GM12878 (cell line): ENCODE measurements around the gene VWA3B. TPM values are rescaled to one million over a fixed set of nuclear protein-coding genes. Genes with fewer than 3 reads are reported as not detected.

Source experiments
- ATAC-seq: fragments of 200-7000 bp; cut with Tn5 transposase; 3 replicates; pipeline ENCODE4 v1.9.1; 2020; ENCODE audit warnings: mild to moderate bottlenecking, moderate library complexity
- BruUV-seq: library from RNA; stranded (reverse); fragments of 400-500 nt; replicated peaks from 2 replicates; lab custom pipeline; 2021; lab: Mats Ljungman, UMichigan
- CTCF ChIA-PET: fragments of 300-600 bp; sonication (Branson Sonifier 250); formaldehyde crosslinking; extraction: SDS; loops from one replicate; lab custom pipeline; 2021; ENCODE audit warnings: inconsistent platforms; lab: Yijun Ruan, JAX
- POLR2A ChIA-PET: fragments of 350-600 bp; formaldehyde crosslinking; extraction: SDS; loops from one replicate; lab custom pipeline; 2021; ENCODE audit warnings: inconsistent platforms; lab: Charles Lee
- RAD21 ChIA-PET: fragments of 300-600 bp; sonication (Branson Sonifier 250); formaldehyde crosslinking; loops from one replicate; lab custom pipeline; 2023; ENCODE audit warnings: antibody characterized with exemption; ENCODE audit not compliant: unreplicated experiment; lab: Charles Lee
- SMC1A ChIA-PET: fragments of 300-600 bp; sonication (Branson Sonifier 250); formaldehyde crosslinking; loops from one replicate; lab custom pipeline; 2023; ENCODE audit not compliant: unreplicated experiment, uncharacterized antibody; lab: Charles Lee
- DNase-seq: peaks from one replicate; pipeline ENCODE4 v3.0.0-alpha.2; 2011; ENCODE audit warnings: low read depth, low spot score
- FAIRE-seq: peaks from 3 replicates; lab custom pipeline; 2011; peaks lifted over from hg19 to GRCh38; lab: Jason Lieb, UNC
- H2AFZ ChIP-seq: 2 replicates; pipeline ENCODE4 v1.6.0; 2011; ENCODE audit warnings: low read depth, low read length, control low read depth; ENCODE audit not compliant: control insufficient read depth
- H3K27ac ChIP-seq: 2 replicates; pipeline ENCODE4 v1.5.1; 2011; ENCODE audit warnings: control low read depth; ENCODE audit not compliant: control insufficient read depth, insufficient read depth
- H3K27me3 ChIP-seq, 2 experiments: replicated peaks in 1 of 2; 2 replicates each; pipeline versions ENCODE4 v1.6.0 to v1.6.1; 2011; ENCODE audit warnings: low read length in 1 of 2; ENCODE audit not compliant: control insufficient read depth in 2 of 2, insufficient read depth in 2 of 2
- H3K36me3 ChIP-seq, 2 experiments: 2 replicates each; pipeline ENCODE4 v1.5.1; 2011; ENCODE audit warnings: low read length in 1 of 2; ENCODE audit not compliant: control insufficient read depth in 2 of 2, insufficient read depth in 2 of 2
- H3K4me1 ChIP-seq: 2 replicates; pipeline ENCODE4 v1.6.1; 2011; ENCODE audit warnings: mild to moderate bottlenecking, low read length, moderate library complexity, mixed read lengths; ENCODE audit not compliant: control insufficient read depth, insufficient read depth
- H3K4me2 ChIP-seq: 2 replicates; pipeline ENCODE4 v1.6.0; 2011; ENCODE audit warnings: control low read depth; ENCODE audit not compliant: control insufficient read depth, insufficient read depth
- H3K4me3 ChIP-seq: fragments of 200-600 bp; sonication (generic); 2 replicates; pipeline ENCODE4 v1.5.1; 2016
- H3K79me2 ChIP-seq: 2 replicates; pipeline ENCODE4 v1.6.0; 2011; ENCODE audit warnings: low read length; ENCODE audit not compliant: control insufficient read depth, insufficient read depth
- H3K9ac ChIP-seq: 2 replicates; pipeline ENCODE4 v1.8.0; 2011; ENCODE audit warnings: low read length, control low read depth, mixed read lengths; ENCODE audit not compliant: control insufficient read depth, insufficient read depth
- H3K9me3 ChIP-seq: replicated peaks from 3 replicates; pipeline ENCODE4 v1.5.1; 2011; ENCODE audit warnings: mild to moderate bottlenecking, low read length; ENCODE audit not compliant: control insufficient read depth, insufficient read depth
- H4K20me1 ChIP-seq: 2 replicates; pipeline ENCODE4 v1.6.0; 2011; ENCODE audit not compliant: control insufficient read depth, insufficient read depth
- BCL11A ChIP-seq: IDR thresholded peaks from 2 replicates; pipeline ENCODE4 v1.6.1; 2011; ENCODE audit warnings: low read depth, low read length
- EGR1 ChIP-seq, 2 experiments: IDR thresholded peaks; 1 replicate in 1 of 2; 2 replicates in 1 of 2; pipeline ENCODE4 v1.6.1; 2011 to 2012; ENCODE audit warnings: low read depth in 2 of 2, low read length in 2 of 2, borderline replicate concordance in 1 of 2, mild to moderate bottlenecking in 1 of 2, moderate library complexity in 1 of 2
- FOXM1 ChIP-seq: IDR thresholded peaks from 2 replicates; pipeline ENCODE4 v1.6.1; 2012; ENCODE audit warnings: low read depth, mild to moderate bottlenecking, inconsistent platforms, low read length, moderate library complexity
- HDAC6 ChIP-seq: fragments of 200-600 bp; sonication (generic); IDR thresholded peaks from one replicate; pipeline ENCODE4 v1.8.0; 2017; ENCODE audit warnings: antibody characterized with exemption; ENCODE audit not compliant: unreplicated experiment
- JUND ChIP-seq: IDR thresholded peaks from 2 replicates; pipeline ENCODE4 v1.6.1; 2012; ENCODE audit warnings: low read depth, mild to moderate bottlenecking, low read length, improper control_type of control experiment, moderate library complexity
- MEF2B ChIP-seq: fragments of 450-650 bp; IDR thresholded peaks from 2 replicates; pipeline ENCODE4 v1.6.1; 2018; ENCODE audit warnings: mild to moderate bottlenecking, moderate library complexity; ENCODE audit not compliant: partially characterized antibody, poor library complexity, severe bottlenecking
- NBN ChIP-seq: fragments of 450-650 bp; IDR thresholded peaks from 2 replicates; pipeline ENCODE4 v1.6.1; 2016
- NR2C2 ChIP-seq: IDR thresholded peaks from 2 replicates; pipeline ENCODE4 v1.6.1; 2011; ENCODE audit warnings: borderline replicate concordance, low read depth; ENCODE audit not compliant: control insufficient read depth, insufficient read length
- SMAD1 ChIP-seq: fragments of 450-650 bp; IDR thresholded peaks from 2 replicates; pipeline ENCODE4 v1.6.1; 2018; ENCODE audit warnings: mild to moderate bottlenecking, low read depth; ENCODE audit not compliant: partially characterized antibody
- TARDBP ChIP-seq: IDR thresholded peaks from 2 replicates; pipeline ENCODE4 v1.6.1; 2016; ENCODE audit warnings: borderline replicate concordance
- ZSCAN29 ChIP-seq: fragments of 450-650 bp; IDR thresholded peaks from 2 replicates; pipeline ENCODE4 v1.6.1; 2017; ENCODE audit warnings: mild to moderate bottlenecking, moderate library complexity
- WGBS: methylation state at CpG from one replicate; pipeline ENCODE4 v1.1.6; 2016; ENCODE audit warnings: low lambda C conversion rate; ENCODE audit not compliant: insufficient replicate concordance, insufficient coverage; ENCODE audit errors: missing lambda C conversion rate; 5-methylcytosine and 5-hydroxymethylcytosine counted together
- in situ Hi-C: fragments of 300-500 bp; cut with MboI; formaldehyde crosslinking; loops from 9 replicates; pipeline ENCODE4 v1.14.3; 2018; ENCODE audit warnings: mixed read lengths
- intact Hi-C: fragments of 100-400 bp; cut with micrococcal nuclease; formaldehyde crosslinking; loops from one replicate; pipeline ENCODE4 v1.14.2; 2022; ENCODE audit not compliant: unreplicated experiment
- polyA plus RNA-seq, 11 experiments: library from polyadenylated mRNA; depleted of rRNA in 4 of 11; unstranded in 6 of 11; stranded (reverse) in 5 of 11; fragments of >200 nt; fragmentation: Nextera tagmentation in 4 of 11; fragmentation: Illumina TruSeq in 1 of 11; extraction: Ambion mirVana in 4 of 11; extraction: Trizol in 1 of 11; gene quantifications; 1 replicate in 1 of 11; 2 replicates in 10 of 11; pipeline versions ENCODE4 v1.2.1 to v1.2.3, GENCODE V29; 2011 to 2016; ENCODE audit warnings: inconsistent platforms in 2 of 11, missing spikeins in 2 of 11, low read depth in 1 of 11
- total RNA-seq, 4 experiments: library from RNA; depleted of rRNA in 3 of 4; stranded (reverse); fragments of >200 nt in 3 of 4; fragmentation: Illumina TruSeq in 1 of 4; extraction: Trizol in 1 of 4; gene quantifications; 2 replicates each; pipeline versions ENCODE4 v1.2.1 to v1.2.3, GENCODE V29; 2013 to 2021
- TF ChIP-seq, protein P1 (sequence below): IDR thresholded peaks from 2 replicates; pipeline ENCODE4 v1.6.1; 2011; ENCODE audit warnings: borderline replicate concordance, low read depth, mild to moderate bottlenecking, moderate library complexity, mixed read lengths, low read length; ENCODE audit not compliant: insufficient read depth; ENCODE audit errors: extremely low read length
- TF ChIP-seq, protein P2 (sequence below): fragments of 450-650 bp; IDR thresholded peaks from 2 replicates; pipeline ENCODE4 v1.6.1; 2017; ENCODE audit warnings: mild to moderate bottlenecking, low read depth, inconsistent platforms; ENCODE audit not compliant: poor library complexity, severe bottlenecking

VWA3B gene
- total and polyA plus RNA-seq, 10 of the 15 experiments (the other 5 are each of a cell fraction or from before 2014, with no cell fraction given): 0.04 to 0.86 (median 0.19) TPM; not detected in 4

GRCh38 chr2:98165516-98166071 lies 78.6 kb downstream of the VWA3B start:
- ChIA-PET CTCF (no interaction called here), POLR2A (no interaction called here), RAD21 (no interaction called here), SMC1A (interaction anchor here (1.1 kb wide), 1 partner anchor 359 kb away, joined by 3 read pairs; no protein-coding TSS in a partner anchor)
- ATAC-seq: no peak
- Histone ChIP-seq H2AFZ (no peak overlapping the region), H3K79me2 (no peaks in the 10 kb centered on the region), H3K27ac (no peak overlapping the region), H3K36me3 (no peaks in the 10 kb centered on the region), H3K4me1 (no peaks in the 10 kb centered on the region), H3K9me3 (no peaks in the 10 kb centered on the region), H3K4me2 (no peak overlapping the region), H4K20me1 (no peaks in the 10 kb centered on the region), H3K9ac (no peak overlapping the region), H3K4me3 (no peak overlapping the region), H3K27me3 (0 out of 4 replicates have a peak, but pooled peaks cover 1 to 6% of the 10 kb centered on the region in 2 experiments)
- no TSS peak for BruUV-seq
- intact Hi-C loops: no loop called here
- in situ Hi-C loops: loop anchor here (25.0 kb wide), 1 partner anchor 353 kb away; no protein-coding TSS in a partner anchor
- WGBS: 61% methylated on average over 5 of the region's 5 CpGs
- FAIRE-seq: no peak
- no peak for DNase-seq
- TF ChIP-seq HDAC6: no peak
- no peak for TF ChIP-seq ZSCAN29

GRCh38 chr2:98167916-98168315 lies 80.9 kb downstream of the VWA3B start:
- Histone ChIP-seq H3K4me1 (no peaks in the 10 kb centered on the region), H3K36me3 (no peaks in the 10 kb centered on the region), H4K20me1 (no peaks in the 10 kb centered on the region)
- CTCF ChIA-PET: interaction anchor here (0.6 to 1.3 kb wide), 4 partner anchors 11 to 578 kb away, joined by 3 to 7 read pairs (median 4); no protein-coding TSS in a partner anchor
- no peak for DNase-seq
- WGBS: 49% methylated on average over 2 of the region's 2 CpGs
- TF ChIP-seq, protein P1, sequence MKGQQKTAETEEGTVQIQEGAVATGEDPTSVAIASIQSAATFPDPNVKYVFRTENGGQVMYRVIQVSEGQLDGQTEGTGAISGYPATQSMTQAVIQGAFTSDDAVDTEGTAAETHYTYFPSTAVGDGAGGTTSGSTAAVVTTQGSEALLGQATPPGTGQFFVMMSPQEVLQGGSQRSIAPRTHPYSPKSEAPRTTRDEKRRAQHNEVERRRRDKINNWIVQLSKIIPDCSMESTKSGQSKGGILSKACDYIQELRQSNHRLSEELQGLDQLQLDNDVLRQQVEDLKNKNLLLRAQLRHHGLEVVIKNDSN: no peak
- TF ChIP-seq TARDBP: no peak
- no peak for TF ChIP-seq SMAD1
- TF ChIP-seq MEF2B: no peak
- no peak for TF ChIP-seq NBN
- no peak for TF ChIP-seq FOXM1
- no peak for TF ChIP-seq EGR1 (IDR thresholded peaks at IDR 0.05; ENCODE audit: borderline replicate concordance in 1 of 2, low read depth in 2 of 2, low read length in 2 of 2)
- TF ChIP-seq NR2C2: no peak
- TF ChIP-seq BCL11A: no peak
- TF ChIP-seq, protein P2, sequence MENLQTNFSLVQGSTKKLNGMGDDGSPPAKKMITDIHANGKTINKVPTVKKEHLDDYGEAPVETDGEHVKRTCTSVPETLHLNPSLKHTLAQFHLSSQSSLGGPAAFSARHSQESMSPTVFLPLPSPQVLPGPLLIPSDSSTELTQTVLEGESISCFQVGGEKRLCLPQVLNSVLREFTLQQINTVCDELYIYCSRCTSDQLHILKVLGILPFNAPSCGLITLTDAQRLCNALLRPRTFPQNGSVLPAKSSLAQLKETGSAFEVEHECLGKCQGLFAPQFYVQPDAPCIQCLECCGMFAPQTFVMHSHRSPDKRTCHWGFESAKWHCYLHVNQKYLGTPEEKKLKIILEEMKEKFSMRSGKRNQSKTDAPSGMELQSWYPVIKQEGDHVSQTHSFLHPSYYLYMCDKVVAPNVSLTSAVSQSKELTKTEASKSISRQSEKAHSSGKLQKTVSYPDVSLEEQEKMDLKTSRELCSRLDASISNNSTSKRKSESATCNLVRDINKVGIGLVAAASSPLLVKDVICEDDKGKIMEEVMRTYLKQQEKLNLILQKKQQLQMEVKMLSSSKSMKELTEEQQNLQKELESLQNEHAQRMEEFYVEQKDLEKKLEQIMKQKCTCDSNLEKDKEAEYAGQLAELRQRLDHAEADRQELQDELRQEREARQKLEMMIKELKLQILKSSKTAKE: no peak
- TF ChIP-seq JUND: no peak
- TF ChIP-seq, all 136 proteins: peak for 0
- no peaks in the 10 kb centered on the region for H3K79me2 ChIP-seq
- H3K4me2 ChIP-seq: no peak overlapping the region
- no TSS peak for BruUV-seq
- ATAC-seq (no peak), FAIRE-seq (no peak)
- H3K27ac ChIP-seq: no peak overlapping the region
- ChIA-PET RAD21 (no interaction called here), POLR2A (no interaction called here), SMC1A (interaction anchor here (0.6 kb wide), 1 partner anchor 369 kb away, joined by 3 read pairs; no protein-coding TSS in a partner anchor)
- no peak overlapping the region for H3K4me3 ChIP-seq
- H3K9ac ChIP-seq: no peak overlapping the region
- H3K9me3 ChIP-seq: no peaks in the 10 kb centered on the region
- in situ Hi-C loops (loop anchor here (25.0 kb wide), 1 partner anchor 356 kb away; no protein-coding TSS in a partner anchor), intact Hi-C loops (no loop called here)
- no peak overlapping the region for H2AFZ ChIP-seq
- H3K27me3 ChIP-seq: 0 out of 4 replicates have a peak, but pooled peaks cover 1 to 6% of the 10 kb centered on the region in 2 experiments
